Measurements from ENCODE around the gene CMTM7.

CMTM7 gene

GRCh38 chr3:32391643-32392535, at the start of gene CMTM7:
CMTM7 (plus strand) TSS chr3:32391853; CDS start chr3:32391907, 54 bp downstream.
- H3K4me1 ChIP-seq (ENCODE audit: control insufficient read depth, insufficient read depth, low read length) = no peaks in the 10 kb centered on the region
- H3K4me3 ChIP-seq (ENCODE audit: low read depth, low read length) = peak within 1 kb of the TSS; percentile 64
- H3K27ac ChIP-seq (ENCODE audit: extremely low read depth, low read depth, low read length) = peak within 1 kb of the TSS; percentile 61; the same call in 1 of the 2 replicates
- POLR2A ChIA-PET = interaction anchor here (1.4 kb wide), 1 partner anchor 12 kb away, joined by 3 read pairs; no protein-coding TSS in a partner anchor
- no peaks in the 10 kb centered on the region for H3K9me3 ChIP-seq (ENCODE audit: control insufficient read depth, insufficient read depth, low read depth, low read length)
- H3K36me3 ChIP-seq (ENCODE audit: control insufficient read depth in 2 of 2, insufficient read depth in 1 of 2, low read length in 2 of 2) = no peaks in the 10 kb centered on the region
- CTCF ChIA-PET = interaction anchor here (0.6 to 1.3 kb wide), 3 partner anchors 9 to 255 kb away, joined by 3 to 4 read pairs (median 3); no protein-coding TSS in a partner anchor
- peak; percentile 51; the same call in 1 of the 2 replicates for TF ChIP-seq ZBTB7A (tag by site-specific recombination; IDR thresholded peaks at IDR 0.05; ENCODE audit: low read depth)
- TF ChIP-seq ZNF660 (tag by site-specific recombination; IDR thresholded peaks at IDR 0.05) = no peak
- TF ChIP-seq GLI2 (tag by site-specific recombination; IDR thresholded peaks at IDR 0.05; ENCODE audit: borderline replicate concordance, low read depth) = no peak
- TF ChIP-seq ZNF521 (tag by site-specific recombination; IDR thresholded peaks at IDR 0.05) = no peak
- TF ChIP-seq TCF7L2 (IDR thresholded peaks at IDR 0.05; ENCODE audit: borderline replicate concordance, low read depth, low read length) = no peak
- TF ChIP-seq, protein P1, sequence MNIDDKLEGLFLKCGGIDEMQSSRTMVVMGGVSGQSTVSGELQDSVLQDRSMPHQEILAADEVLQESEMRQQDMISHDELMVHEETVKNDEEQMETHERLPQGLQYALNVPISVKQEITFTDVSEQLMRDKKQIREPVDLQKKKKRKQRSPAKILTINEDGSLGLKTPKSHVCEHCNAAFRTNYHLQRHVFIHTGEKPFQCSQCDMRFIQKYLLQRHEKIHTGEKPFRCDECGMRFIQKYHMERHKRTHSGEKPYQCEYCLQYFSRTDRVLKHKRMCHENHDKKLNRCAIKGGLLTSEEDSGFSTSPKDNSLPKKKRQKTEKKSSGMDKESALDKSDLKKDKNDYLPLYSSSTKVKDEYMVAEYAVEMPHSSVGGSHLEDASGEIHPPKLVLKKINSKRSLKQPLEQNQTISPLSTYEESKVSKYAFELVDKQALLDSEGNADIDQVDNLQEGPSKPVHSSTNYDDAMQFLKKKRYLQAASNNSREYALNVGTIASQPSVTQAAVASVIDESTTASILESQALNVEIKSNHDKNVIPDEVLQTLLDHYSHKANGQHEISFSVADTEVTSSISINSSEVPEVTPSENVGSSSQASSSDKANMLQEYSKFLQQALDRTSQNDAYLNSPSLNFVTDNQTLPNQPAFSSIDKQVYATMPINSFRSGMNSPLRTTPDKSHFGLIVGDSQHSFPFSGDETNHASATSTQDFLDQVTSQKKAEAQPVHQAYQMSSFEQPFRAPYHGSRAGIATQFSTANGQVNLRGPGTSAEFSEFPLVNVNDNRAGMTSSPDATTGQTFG (tag by site-specific recombination; IDR thresholded peaks at IDR 0.05; ENCODE audit: borderline replicate concordance) = no peak
- TF ChIP-seq KLF10 (tag by site-specific recombination; IDR thresholded peaks at IDR 0.05) = peak; percentile 52; the same call in 1 of the 2 replicates
- no peak for TF ChIP-seq SP7 (tag by site-specific recombination; IDR thresholded peaks at IDR 0.05)
- no peak for TF ChIP-seq ZNF555 (tag by site-specific recombination; conservative IDR thresholded peaks at IDR 0.05)
- TF ChIP-seq REPIN1 (tag by site-specific recombination; IDR thresholded peaks at IDR 0.05; ENCODE audit: low read depth) = no peak
- TF ChIP-seq ZBTB8A (tag by site-specific recombination; IDR thresholded peaks at IDR 0.05) = peak; percentile 52; the same call in 1 of the 2 replicates
- 0 out of 2 replicates have a peak, but pooled peaks have one; percentile 35 for TF ChIP-seq KLF9 (tag by site-specific recombination; IDR thresholded peaks at IDR 0.05; ENCODE audit: low read depth)
- no peak for TF ChIP-seq ZNF596 (tag by site-specific recombination; IDR thresholded peaks at IDR 0.05)
- no peak for TF ChIP-seq ZNF2 (tag by site-specific recombination; IDR thresholded peaks at IDR 0.05)
- no peak for TF ChIP-seq ZNF266 (tag by site-specific recombination; IDR thresholded peaks at IDR 0.05; ENCODE audit: low read depth)
- 0 out of 2 replicates have a peak, but pooled peaks have one; percentile 54 for TF ChIP-seq BCL11A (tag by site-specific recombination; IDR thresholded peaks at IDR 0.05; ENCODE audit: low read depth)
- no peak for TF ChIP-seq ZNF214 (tag by site-specific recombination; IDR thresholded peaks at IDR 0.05; ENCODE audit: borderline replicate concordance)
- TF ChIP-seq TRIM28 (IDR thresholded peaks at IDR 0.05; ENCODE audit: borderline replicate concordance, low read length) = 0 out of 2 replicates have a peak, but pooled peaks have one; percentile 10
- peak; percentile 84; the same call in 1 of the 2 replicates for TF ChIP-seq ZNF600 (tag by site-specific recombination; IDR thresholded peaks at IDR 0.05)
- peak; percentile 46; the same call in 1 of the 2 replicates for TF ChIP-seq ZSCAN30 (tag by site-specific recombination; IDR thresholded peaks at IDR 0.05)
- TF ChIP-seq, protein P2, sequence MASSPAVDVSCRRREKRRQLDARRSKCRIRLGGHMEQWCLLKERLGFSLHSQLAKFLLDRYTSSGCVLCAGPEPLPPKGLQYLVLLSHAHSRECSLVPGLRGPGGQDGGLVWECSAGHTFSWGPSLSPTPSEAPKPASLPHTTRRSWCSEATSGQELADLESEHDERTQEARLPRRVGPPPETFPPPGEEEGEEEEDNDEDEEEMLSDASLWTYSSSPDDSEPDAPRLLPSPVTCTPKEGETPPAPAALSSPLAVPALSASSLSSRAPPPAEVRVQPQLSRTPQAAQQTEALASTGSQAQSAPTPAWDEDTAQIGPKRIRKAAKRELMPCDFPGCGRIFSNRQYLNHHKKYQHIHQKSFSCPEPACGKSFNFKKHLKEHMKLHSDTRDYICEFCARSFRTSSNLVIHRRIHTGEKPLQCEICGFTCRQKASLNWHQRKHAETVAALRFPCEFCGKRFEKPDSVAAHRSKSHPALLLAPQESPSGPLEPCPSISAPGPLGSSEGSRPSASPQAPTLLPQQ (tag by site-specific recombination; IDR thresholded peaks at IDR 0.05) = no peak
- no peak for TF ChIP-seq ZNF140 (tag by site-specific recombination; IDR thresholded peaks at IDR 0.05)
- TF ChIP-seq ZNF175 (tag by site-specific recombination; IDR thresholded peaks at IDR 0.05) = no peak
- TF ChIP-seq, protein P3, sequence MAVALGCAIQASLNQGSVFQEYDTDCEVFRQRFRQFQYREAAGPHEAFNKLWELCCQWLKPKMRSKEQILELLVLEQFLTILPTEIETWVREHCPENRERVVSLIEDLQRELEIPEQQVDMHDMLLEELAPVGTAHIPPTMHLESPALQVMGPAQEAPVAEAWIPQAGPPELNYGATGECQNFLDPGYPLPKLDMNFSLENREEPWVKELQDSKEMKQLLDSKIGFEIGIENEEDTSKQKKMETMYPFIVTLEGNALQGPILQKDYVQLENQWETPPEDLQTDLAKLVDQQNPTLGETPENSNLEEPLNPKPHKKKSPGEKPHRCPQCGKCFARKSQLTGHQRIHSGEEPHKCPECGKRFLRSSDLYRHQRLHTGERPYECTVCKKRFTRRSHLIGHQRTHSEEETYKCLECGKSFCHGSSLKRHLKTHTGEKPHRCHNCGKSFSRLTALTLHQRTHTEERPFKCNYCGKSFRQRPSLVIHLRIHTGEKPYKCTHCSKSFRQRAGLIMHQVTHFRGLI (tag by site-specific recombination; IDR thresholded peaks at IDR 0.05) = no peak
- peak; percentile 81 for TF ChIP-seq ZBTB48 (tag by site-specific recombination; IDR thresholded peaks at IDR 0.05)
- TF ChIP-seq, protein P4, sequence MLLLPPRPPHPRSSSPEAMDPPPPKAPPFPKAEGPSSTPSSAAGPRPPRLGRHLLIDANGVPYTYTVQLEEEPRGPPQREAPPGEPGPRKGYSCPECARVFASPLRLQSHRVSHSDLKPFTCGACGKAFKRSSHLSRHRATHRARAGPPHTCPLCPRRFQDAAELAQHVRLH (tag by site-specific recombination; IDR thresholded peaks at IDR 0.05) = no peak
- TF ChIP-seq ZNF239 (tag by site-specific recombination; IDR thresholded peaks at IDR 0.05) = no peak
- 0 out of 2 replicates have a peak, but pooled peaks have one; percentile 18 for TF ChIP-seq CTCF (tag by site-specific recombination; IDR thresholded peaks at IDR 0.05)
- no peak for TF ChIP-seq ZSCAN23 (tag by site-specific recombination; IDR thresholded peaks at IDR 0.05)
- no peak for TF ChIP-seq ZNF341 (tag by site-specific recombination; IDR thresholded peaks at IDR 0.05; ENCODE audit: low read depth)

All from HEK293 (cell line).